ENCODE results near the gene SGMS1. TPM values are rescaled to one million over a fixed set of nuclear protein-coding genes. Genes with fewer than 3 reads are reported as not detected.

SGMS1 gene
- total and polyA plus RNA-seq, 3 donors from 2014 or later: 30.6 to 90.9 (median 63.2) TPM

DNA sequence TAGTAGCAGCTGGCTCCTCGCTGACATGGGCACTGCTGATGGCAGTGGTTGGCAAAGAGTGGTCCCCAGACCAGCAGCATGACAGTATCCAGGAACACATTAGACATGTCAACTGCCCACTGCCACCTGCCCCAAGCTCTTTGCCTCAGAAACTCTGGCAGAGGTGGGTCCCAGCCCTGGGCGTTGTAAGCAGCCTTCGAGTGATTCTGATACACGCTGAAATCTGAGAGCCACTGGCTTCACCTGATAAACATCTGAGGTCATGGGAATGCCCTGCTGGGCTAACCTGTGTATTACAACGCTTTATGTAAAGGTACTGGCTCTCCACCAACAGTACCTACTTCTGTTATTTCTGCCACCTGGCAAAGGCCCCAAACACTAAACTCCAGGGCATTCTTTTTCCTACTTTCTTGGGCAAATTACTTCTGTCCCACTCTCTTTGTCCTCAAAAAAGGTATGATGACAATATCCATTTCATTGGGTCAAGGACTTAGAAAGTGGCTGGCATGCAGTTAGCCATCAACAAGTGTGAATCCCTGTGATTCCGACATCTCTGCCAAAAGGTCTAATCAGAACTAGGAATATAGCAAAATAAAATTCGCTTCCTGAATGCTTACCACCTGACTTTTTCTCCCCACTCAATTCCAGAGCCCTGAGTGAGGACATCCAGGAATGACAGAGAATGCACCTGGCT is 9.2 kb downstream of the SGMS1 start:
- WGBS, 2 donors: 68 to 75% methylated on average over 7 of the region's 7 CpGs
- intact Hi-C loops (cut with DNase I; ENCODE audit: low total_unique reads): no loop called here
- H3K27me3 ChIP-seq: no peaks in the 10 kb centered on the region
- no peak for TF ChIP-seq POLR2A (IDR thresholded peaks at IDR 0.05)
- TF ChIP-seq, protein P1, sequence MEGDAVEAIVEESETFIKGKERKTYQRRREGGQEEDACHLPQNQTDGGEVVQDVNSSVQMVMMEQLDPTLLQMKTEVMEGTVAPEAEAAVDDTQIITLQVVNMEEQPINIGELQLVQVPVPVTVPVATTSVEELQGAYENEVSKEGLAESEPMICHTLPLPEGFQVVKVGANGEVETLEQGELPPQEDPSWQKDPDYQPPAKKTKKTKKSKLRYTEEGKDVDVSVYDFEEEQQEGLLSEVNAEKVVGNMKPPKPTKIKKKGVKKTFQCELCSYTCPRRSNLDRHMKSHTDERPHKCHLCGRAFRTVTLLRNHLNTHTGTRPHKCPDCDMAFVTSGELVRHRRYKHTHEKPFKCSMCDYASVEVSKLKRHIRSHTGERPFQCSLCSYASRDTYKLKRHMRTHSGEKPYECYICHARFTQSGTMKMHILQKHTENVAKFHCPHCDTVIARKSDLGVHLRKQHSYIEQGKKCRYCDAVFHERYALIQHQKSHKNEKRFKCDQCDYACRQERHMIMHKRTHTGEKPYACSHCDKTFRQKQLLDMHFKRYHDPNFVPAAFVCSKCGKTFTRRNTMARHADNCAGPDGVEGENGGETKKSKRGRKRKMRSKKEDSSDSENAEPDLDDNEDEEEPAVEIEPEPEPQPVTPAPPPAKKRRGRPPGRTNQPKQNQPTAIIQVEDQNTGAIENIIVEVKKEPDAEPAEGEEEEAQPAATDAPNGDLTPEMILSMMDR (IDR thresholded peaks at IDR 0.05): no peak
- DNase-seq: no peak
- H3K4me1 ChIP-seq: peaks cover 5% of the 10 kb centered on the region
- no peak overlapping the region for H3K27ac ChIP-seq
- H3K9me3 ChIP-seq: no peaks in the 10 kb centered on the region
- no peak overlapping the region for H3K4me3 ChIP-seq
- H3K36me3 ChIP-seq (ENCODE audit: low read depth, missing control alignments): no peaks in the 10 kb centered on the region

DNA sequence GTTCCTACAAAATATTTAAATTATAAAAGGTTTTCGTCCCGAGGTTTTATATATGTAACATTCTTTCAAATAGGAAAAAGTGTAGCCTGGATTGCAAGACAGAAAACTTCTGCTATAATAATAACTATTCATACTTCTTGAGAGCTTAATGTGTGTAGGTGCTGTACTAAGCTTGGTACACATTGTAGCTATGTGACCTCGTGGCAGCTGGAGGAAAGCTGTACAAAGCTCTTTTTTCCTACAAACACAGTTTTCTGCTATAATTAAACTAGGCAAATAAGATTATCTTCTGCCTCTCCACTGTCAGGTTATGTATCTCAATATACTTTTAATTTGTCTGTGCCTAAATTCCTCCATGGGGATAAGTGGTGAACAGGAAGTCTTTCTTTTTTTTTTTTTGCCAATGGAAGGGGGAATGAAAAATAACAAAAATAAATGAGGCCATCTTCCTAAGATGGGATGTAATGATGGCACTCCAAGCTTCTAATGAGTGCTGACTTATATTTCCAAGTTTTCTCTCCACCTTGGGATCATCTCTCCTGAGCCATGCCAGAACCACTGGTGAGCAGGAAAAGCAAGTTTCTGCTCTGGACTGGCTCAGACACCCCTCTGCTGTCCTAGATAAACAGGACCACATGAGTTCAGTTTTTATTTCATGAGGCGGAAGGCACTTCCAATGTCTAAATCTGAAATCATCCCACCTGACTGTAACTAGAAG is 9.9 kb downstream of the SGMS1 start:
- no peak for TF ChIP-seq POLR2A (IDR thresholded peaks at IDR 0.05)
- TF ChIP-seq, protein P1 (IDR thresholded peaks at IDR 0.05): no peak
- no peak overlapping the region for H3K4me3 ChIP-seq
- H3K4me1 ChIP-seq: peaks cover 5% of the 10 kb centered on the region
- DNase-seq: no peak
- peak overlapping the region in 1 of 2 donors; percentile 12 for H3K27ac ChIP-seq
- no peaks in the 10 kb centered on the region for H3K36me3 ChIP-seq (ENCODE audit: low read depth, missing control alignments)
- 35 to 37% methylated on average over 4 of the region's 4 CpGs for WGBS, 2 donors
- no peaks in the 10 kb centered on the region for H3K9me3 ChIP-seq
- intact Hi-C loops (cut with DNase I; ENCODE audit: low total_unique reads): no loop called here
- no peaks in the 10 kb centered on the region for H3K27me3 ChIP-seq

DNA sequence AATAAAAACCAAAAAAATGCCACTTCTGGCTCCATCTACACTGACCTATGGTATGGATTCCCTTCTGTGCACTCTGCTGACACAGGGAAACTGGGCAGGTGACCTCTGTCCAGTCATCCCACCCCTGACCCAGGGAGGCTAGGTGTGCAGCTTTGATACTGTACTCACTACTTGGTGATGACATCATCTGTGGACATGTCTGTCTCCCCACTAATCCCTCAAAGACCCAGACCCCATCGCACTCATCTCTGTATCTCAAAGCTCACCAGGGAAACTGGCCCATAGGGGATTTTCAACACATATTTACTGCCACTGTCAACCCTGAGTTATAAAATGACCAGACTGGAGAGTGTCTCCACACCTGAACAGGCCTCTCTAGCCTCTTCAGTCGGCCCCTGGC is 10.6 kb downstream of the SGMS1 start:
- Histone ChIP-seq H3K36me3 (ENCODE audit: low read depth, missing control alignments) (no peaks in the 10 kb centered on the region), H3K4me3 (no peak overlapping the region), H3K9me3 (no peaks in the 10 kb centered on the region), H3K27me3 (no peaks in the 10 kb centered on the region), H3K27ac (peak overlapping the region in 1 of 2 donors; percentile 12), H3K4me1 (peaks cover 9% of the 10 kb centered on the region)
- no peak for TF ChIP-seq POLR2A (IDR thresholded peaks at IDR 0.05)
- TF ChIP-seq, protein P1 (IDR thresholded peaks at IDR 0.05): no peak
- intact Hi-C loops (cut with DNase I; ENCODE audit: low total_unique reads): no loop called here
- no peak for DNase-seq
- 51 to 58% methylated on average over 2 of the region's 2 CpGs for WGBS, 2 donors

DNA sequence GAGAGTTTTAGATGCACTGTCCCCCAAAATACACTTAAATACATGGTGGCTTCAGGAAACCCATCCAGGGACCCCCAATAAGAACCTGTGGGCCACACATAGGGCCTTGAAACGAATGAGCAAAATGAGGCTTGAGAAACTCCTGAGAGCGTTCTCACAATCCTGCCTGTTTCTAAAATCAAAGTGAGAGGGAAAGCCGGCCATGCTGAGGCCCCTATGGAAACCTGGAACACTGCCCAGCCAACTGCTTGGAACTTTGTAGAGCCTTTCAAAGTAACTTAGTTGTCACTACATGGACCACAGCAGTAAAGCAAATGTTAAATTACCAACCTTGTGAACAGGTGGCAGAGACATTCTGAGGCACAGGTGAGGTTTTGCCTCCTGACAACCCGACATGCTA is 13.4 kb downstream of the SGMS1 start:
- Histone ChIP-seq H3K4me1 (peaks cover 17% of the 10 kb centered on the region), H3K9me3 (no peaks in the 10 kb centered on the region), H3K27ac (no peak overlapping the region), H3K36me3 (ENCODE audit: low read depth, missing control alignments) (no peaks in the 10 kb centered on the region), H3K27me3 (no peaks in the 10 kb centered on the region), H3K4me3 (no peak overlapping the region)
- 70 to 75% methylated on average over 4 of the region's 4 CpGs for WGBS, 2 donors
- intact Hi-C loops (cut with DNase I; ENCODE audit: low total_unique reads): no loop called here
- no peak for TF ChIP-seq POLR2A (IDR thresholded peaks at IDR 0.05)
- TF ChIP-seq, protein P1 (IDR thresholded peaks at IDR 0.05): no peak
- DNase-seq: peak; percentile 41

All from testis (tissue), 3 donors.